Thymus (tissue), 11 donors: ENCODE results near the gene S100A7. TPM values are rescaled to one million over a fixed set of nuclear protein-coding genes. Genes with fewer than 3 reads are reported as not detected.

Experiments used
- DNase-seq, 9 donors: peaks; one replicate each; pipeline ENCODE4 v3.0.0-alpha.2; 2013; ENCODE audit warnings: low spot score in 9 of 9, low read depth in 6 of 9, missing footprints in 1 of 9
- H3K27ac ChIP-seq, 2 donors: one replicate each; pipeline ENCODE4 v1.5.1; 2013; ENCODE audit warnings: control low read depth in 1 of 2, low read depth in 1 of 2, low read length in 1 of 2, mild to moderate bottlenecking in 1 of 2, moderate library complexity in 1 of 2
- H3K27me3 ChIP-seq, 2 donors: one replicate each; pipeline ENCODE4 v1.5.1; 2013; ENCODE audit warnings: low read length in 1 of 2; ENCODE audit not compliant: control insufficient read depth in 2 of 2, insufficient read depth in 1 of 2
- H3K36me3 ChIP-seq, 2 donors: one replicate each; pipeline ENCODE4 v1.5.1; 2013; ENCODE audit warnings: low read length in 1 of 2, mild to moderate bottlenecking in 1 of 2, moderate library complexity in 1 of 2; ENCODE audit not compliant: control insufficient read depth in 2 of 2, insufficient read depth in 2 of 2
- H3K4me1 ChIP-seq, 2 donors: one replicate each; pipeline ENCODE4 v1.5.1; 2013; ENCODE audit warnings: low read length in 2 of 2; ENCODE audit not compliant: control insufficient read depth in 2 of 2, insufficient read depth in 2 of 2
- H3K4me3 ChIP-seq, 2 donors: one replicate each; pipeline ENCODE4 v1.5.1; 2013; ENCODE audit warnings: low read length in 2 of 2, control low read depth in 1 of 2, mild to moderate bottlenecking in 1 of 2
- H3K9me3 ChIP-seq, 2 donors: one replicate each; pipeline ENCODE4 v1.5.1; 2013; ENCODE audit warnings: low read length in 1 of 2, mild to moderate bottlenecking in 1 of 2; ENCODE audit not compliant: control insufficient read depth in 2 of 2, insufficient read depth in 1 of 2
- WGBS: extraction: QIAGEN DNeasy Blood & Tissue Kit; methylation state at CpG from one replicate; pipeline ENCODE4 v1.1.7; 2013; 5-methylcytosine and 5-hydroxymethylcytosine counted together
- polyA plus RNA-seq: library from polyadenylated mRNA; stranded (reverse); fragments of 200-250 nt; gene quantifications from one replicate; pipeline ENCODE4 v1.2.3, GENCODE V29; 2013
- total RNA-seq: library from RNA; stranded (reverse); fragments of 120-200 nt; gene quantifications from one replicate; pipeline ENCODE4 v1.2.4, GENCODE V29; 2013
- donor health status: healthy.

The S100A7 gene
- total and polyA plus RNA-seq, 2 donors = 5.9 to 247 TPM

DNA sequence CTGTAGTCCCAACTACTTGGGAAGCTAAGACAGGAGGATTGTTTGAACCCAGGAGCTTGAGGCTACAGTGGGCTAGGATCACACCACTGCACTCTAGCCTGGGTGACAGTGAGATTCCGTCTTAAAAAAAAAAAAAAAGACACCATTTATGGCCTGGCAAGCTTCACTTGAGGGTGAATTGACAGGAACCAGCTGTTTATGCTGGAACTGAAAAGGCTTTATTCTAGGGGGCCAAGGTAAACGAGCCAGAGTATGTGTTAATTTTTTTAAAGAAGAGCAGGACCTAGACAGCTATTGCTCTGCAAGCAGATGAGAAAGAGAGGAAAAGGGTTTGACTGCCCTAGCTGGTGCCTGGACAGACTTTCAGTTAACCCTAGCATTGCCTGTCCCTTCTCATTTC lies 38.3 kb upstream of the S100A7 start:
- Histone ChIP-seq H3K36me3 (no peaks in the 10 kb centered on the region), H3K9me3 (no peaks in the 10 kb centered on the region), H3K27me3 (peaks cover 0 to 3% of the 10 kb centered on the region in 2 donors), H3K27ac (no peak overlapping the region), H3K4me3 (no peak overlapping the region), H3K4me1 (no peaks in the 10 kb centered on the region)
- no peak for DNase-seq
- WGBS = 2% methylated on average over 2 of the region's 2 CpGs

DNA sequence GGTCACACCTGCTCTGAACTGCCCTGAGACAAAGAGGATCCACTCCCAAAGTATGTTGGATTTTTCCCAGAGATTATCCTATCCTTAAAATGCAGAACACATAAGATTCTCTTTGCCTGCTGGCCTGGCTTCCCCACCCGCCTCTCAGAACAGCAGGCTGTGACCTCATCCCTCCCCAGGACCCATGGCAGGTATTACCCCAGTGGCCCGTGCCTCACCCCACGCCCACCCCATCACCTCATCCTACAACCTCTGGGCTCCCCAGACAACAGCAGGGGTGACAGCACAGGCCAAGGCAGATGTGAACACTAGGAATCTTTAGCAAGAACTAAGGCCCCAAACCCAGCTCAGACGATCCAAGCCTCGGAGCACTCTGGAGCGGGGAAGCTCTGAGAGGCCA lies 35.1 kb upstream of the S100A7 start:
- H3K9me3 ChIP-seq = no peaks in the 10 kb centered on the region
- H3K27ac ChIP-seq = no peak overlapping the region
- peaks cover 0 to 5% of the 10 kb centered on the region in 2 donors for H3K27me3 ChIP-seq
- 91% methylated on average over 6 of the region's 6 CpGs for WGBS
- peaks cover 0 to 8% of the 10 kb centered on the region in 2 donors for H3K4me1 ChIP-seq
- H3K36me3 ChIP-seq = no peaks in the 10 kb centered on the region
- no peak overlapping the region for H3K4me3 ChIP-seq
- DNase-seq = no peak

DNA sequence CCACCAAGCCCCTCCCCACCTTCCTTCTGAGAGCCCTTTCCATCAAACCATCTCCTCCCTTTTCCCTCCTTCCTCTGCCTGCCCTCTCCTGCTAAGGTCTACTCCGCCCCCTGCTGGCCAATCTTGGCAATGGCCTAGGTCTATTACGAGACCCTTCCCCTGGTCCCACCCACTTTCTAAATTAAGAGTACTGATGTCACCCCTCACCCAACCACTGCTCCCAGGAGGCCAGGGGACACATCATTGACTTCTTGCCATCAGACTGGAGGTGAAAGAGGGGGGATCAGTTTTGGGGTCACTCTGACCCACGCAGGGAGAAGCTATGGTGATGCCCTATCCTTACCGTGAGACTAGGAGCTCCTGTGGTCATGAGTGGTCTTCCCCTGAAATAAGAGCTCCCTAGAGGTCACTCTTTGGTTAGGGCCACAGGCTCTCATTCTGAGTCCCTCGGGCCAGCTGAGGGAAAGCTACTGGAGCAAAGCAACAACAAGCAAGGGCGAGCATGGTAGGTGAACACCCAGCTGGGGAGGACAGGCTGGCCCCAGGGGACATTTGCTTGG lies 34.6 kb upstream of the S100A7 start:
- Histone ChIP-seq H3K4me1 (peaks cover 0 to 8% of the 10 kb centered on the region in 2 donors), H3K4me3 (no peak overlapping the region), H3K36me3 (no peaks in the 10 kb centered on the region), H3K27me3 (peaks cover 0 to 6% of the 10 kb centered on the region in 2 donors), H3K9me3 (no peaks in the 10 kb centered on the region), H3K27ac (no peak overlapping the region)
- 50% methylated on average over 6 of the region's 6 CpGs for WGBS
- DNase-seq = peak in 8 of 9 donors; percentile 26 to 74 (median 46)

DNA sequence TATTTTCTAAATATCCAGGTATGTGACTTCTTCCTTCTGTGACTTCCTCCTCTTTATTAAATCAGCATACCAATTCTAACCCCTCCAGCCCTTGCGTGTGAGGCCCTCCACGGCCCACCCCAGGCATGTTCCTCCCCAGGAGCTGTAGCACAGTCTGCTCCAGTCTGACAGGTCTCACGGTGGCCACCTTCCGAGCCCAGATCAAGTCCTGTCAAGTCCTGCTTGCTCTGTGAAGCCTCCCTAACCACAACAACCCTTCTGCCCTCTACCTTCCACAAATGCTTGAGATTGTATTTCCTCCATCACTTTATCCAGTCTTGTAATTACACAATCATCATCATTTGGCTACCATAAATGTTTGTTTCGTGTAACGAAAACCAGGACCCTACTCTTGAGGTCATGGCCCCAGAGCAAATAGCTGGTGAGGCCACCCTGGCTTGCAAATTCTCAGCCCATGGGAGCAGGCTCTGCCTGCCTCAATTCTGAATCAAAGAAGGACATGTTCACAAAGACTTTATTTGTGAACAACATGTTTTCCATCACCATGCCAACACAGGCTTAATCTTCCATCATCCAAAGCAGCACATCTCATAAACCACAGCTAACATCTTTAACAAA lies 33.0 kb upstream of the S100A7 start:
- Histone ChIP-seq H3K36me3 (no peaks in the 10 kb centered on the region), H3K4me3 (no peak overlapping the region), H3K4me1 (peaks cover 0 to 8% of the 10 kb centered on the region in 2 donors), H3K27ac (no peak overlapping the region), H3K27me3 (peaks cover 0 to 9% of the 10 kb centered on the region in 2 donors), H3K9me3 (no peaks in the 10 kb centered on the region)
- WGBS = 88% methylated on average over 6 of the region's 6 CpGs
- no peak for DNase-seq

DNA sequence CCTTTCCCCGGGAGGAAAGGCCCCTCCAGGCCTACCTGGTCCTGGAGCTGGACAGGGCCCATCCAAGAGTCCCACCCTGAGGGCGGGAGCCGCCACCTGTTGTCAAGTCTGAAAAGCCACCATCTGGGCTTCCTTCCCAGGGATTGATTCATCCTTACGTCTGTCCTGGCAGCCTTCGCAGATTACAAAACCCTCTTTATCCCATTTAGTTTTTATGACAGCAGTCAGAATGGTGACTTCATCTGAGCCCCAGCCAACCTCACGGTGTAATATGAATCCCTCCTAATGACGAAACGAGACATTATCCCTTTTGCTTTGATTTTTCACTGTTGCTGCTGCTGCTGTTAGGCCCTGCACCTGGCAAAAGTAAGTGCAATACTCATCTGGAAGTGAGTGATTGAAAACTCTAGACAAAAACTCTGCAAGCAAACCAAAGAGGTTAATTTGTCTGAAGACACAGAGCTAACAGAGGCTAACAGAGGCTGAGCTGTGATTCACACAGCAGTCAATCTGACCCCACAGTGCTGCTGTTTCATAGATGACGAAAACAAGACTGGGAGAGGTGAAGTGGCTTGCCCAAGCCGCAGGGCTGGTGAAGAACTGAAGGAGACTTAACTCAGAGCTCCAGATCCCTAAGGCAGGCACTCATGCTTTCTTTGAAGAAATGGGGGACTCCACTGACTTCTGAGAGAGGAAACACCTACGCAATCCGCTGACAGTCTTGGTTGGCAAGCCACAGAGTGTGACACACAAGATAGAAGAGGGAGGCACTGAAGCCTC lies 30.0 kb upstream of the S100A7 start:
- H3K36me3 ChIP-seq = no peaks in the 10 kb centered on the region
- no peak overlapping the region for H3K4me3 ChIP-seq
- 79% methylated on average over 12 of the region's 12 CpGs for WGBS
- H3K4me1 ChIP-seq = peaks cover 0 to 8% of the 10 kb centered on the region in 2 donors
- peaks cover 0 to 8% of the 10 kb centered on the region in 2 donors for H3K27me3 ChIP-seq
- peak overlapping the region; percentile 34 to 38 for H3K27ac ChIP-seq
- peak in 1 of 9 donors; percentile 19 for DNase-seq
- no peaks in the 10 kb centered on the region for H3K9me3 ChIP-seq

DNA sequence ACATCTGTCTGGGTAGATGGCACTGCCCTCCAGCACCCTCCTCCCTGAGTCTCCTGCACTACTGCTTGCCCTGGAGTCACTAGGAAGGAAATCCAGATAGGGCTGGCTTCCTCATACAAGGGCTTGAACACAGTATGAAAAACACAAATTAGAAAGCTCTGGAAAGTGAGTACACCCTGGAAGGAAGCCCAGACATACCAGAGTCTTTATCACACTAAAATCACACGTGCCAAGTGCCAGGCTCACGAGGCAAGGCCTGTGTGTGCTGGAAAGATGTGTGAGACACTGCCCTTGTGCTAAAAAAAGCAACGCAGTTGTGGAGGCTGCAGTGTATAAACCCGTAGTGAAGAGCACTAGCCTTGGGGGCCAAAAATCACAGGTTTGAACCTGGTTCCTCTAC lies 28.3 kb upstream of the S100A7 start:
- Histone ChIP-seq H3K4me1 (peaks cover 0 to 8% of the 10 kb centered on the region in 2 donors), H3K4me3 (no peak overlapping the region), H3K36me3 (no peaks in the 10 kb centered on the region), H3K27ac (no peak overlapping the region), H3K9me3 (peaks cover 0 to 1% of the 10 kb centered on the region in 2 donors), H3K27me3 (peaks cover 2 to 16% of the 10 kb centered on the region in 2 donors)
- no peak for DNase-seq
- 44% methylated on average over 4 of the region's 4 CpGs for WGBS

DNA sequence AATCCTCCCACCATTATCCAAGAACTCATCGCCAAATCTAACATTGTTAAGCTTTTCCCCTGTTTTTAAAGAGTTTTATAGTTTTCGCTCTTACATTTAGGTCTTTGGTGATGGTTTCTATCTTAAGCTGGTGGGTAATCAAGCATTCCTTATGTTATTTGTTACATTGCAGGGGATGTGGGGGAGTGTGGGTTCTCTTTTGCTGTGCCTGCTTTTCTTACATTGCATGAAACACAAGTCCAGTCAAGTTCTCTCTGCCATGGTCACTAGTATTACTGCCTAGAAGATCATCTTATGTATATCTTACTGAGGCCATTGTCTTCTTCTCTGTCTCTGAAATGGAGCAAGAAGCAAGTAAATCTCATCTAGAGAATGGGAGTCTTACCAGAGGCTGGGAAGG lies 27.3 kb upstream of the S100A7 start:
- Histone ChIP-seq H3K4me1 (peaks cover 0 to 5% of the 10 kb centered on the region in 2 donors), H3K9me3 (peaks cover 0 to 1% of the 10 kb centered on the region in 2 donors), H3K4me3 (no peak overlapping the region), H3K27me3 (peaks cover 2 to 18% of the 10 kb centered on the region in 2 donors), H3K36me3 (no peaks in the 10 kb centered on the region), H3K27ac (no peak overlapping the region)
- no peak for DNase-seq
- WGBS = 94% methylated on average over 2 of the region's 2 CpGs

DNA sequence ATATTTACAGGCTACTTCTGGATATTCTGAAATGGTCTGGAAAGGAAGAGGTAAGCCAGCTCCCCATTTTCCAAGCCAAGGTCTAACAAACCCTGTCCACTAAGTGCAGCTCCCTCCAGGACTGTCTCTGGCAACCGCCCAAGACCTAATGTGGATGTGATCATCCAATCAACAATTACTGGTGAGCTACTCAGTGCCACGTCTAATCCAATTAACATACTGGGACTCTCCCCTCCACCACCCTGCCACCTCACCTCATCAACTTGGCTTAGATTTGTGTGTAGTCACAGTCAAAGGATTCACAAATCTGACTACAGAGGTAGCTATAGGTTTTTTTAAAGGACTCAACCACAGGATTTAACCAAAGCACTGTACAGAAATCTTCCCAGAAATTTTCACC lies 25.4 kb upstream of the S100A7 start:
- Histone ChIP-seq H3K27ac (no peak overlapping the region), H3K27me3 (peaks cover 2 to 17% of the 10 kb centered on the region in 2 donors), H3K9me3 (peaks cover 0 to 1% of the 10 kb centered on the region in 2 donors), H3K4me3 (no peak overlapping the region), H3K36me3 (no peaks in the 10 kb centered on the region), H3K4me1 (peaks cover 0 to 2% of the 10 kb centered on the region in 2 donors)
- DNase-seq = no peak
- WGBS = 92% methylated on average over 2 of the region's 2 CpGs

DNA sequence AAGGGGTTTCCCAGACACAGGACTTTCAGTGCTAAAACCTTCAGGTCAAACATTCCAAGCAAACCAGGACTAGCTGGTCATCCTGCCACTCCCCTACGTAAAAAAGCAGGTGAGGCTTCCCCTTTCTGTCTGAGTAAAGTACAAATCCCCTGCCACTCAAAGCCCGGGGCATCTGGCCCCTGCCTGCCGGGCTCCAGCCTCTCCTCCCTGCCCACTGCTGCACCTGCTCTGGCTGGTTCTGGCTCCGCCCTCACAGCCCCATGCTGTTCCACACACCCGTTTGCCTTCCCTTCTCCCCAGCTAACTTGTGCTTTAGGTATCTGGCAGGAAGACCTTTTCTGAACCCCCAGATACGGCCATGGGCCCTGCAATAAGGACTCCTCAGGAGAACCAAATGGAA lies 23.3 kb upstream of the S100A7 start:
- Histone ChIP-seq H3K4me1 (no peaks in the 10 kb centered on the region), H3K27ac (no peak overlapping the region), H3K9me3 (peaks cover 0 to 1% of the 10 kb centered on the region in 2 donors), H3K4me3 (no peak overlapping the region), H3K27me3 (peaks cover 2 to 17% of the 10 kb centered on the region in 2 donors), H3K36me3 (no peaks in the 10 kb centered on the region)
- DNase-seq = no peak
- WGBS = 39% methylated on average over 6 of the region's 6 CpGs
